PFSK-1 (cell line): ENCODE measurements around the gene ITGA6.

ENCODE experiments used
- FOXP2 ChIP-seq: optimal IDR thresholded peaks from 2 replicates; pipeline ENCODE3; 2011; ENCODE audit warnings: borderline replicate concordance, control low read depth, inconsistent platforms; ENCODE audit not compliant: insufficient read depth; ENCODE audit errors: extremely low read length, extremely low read depth
- POLR2AphosphoS5 ChIP-seq: IDR thresholded peaks from 2 replicates; pipeline ENCODE4 v1.6.1; 2012; ENCODE audit warnings: low read depth, mild to moderate bottlenecking, control low read depth, low read length, moderate library complexity
- SIN3A ChIP-seq: IDR thresholded peaks from 2 replicates; pipeline ENCODE4 v1.6.1; 2012; ENCODE audit warnings: mild to moderate bottlenecking, low read length, moderate library complexity, borderline replicate concordance; ENCODE audit not compliant: insufficient read depth
- TAF1 ChIP-seq: IDR thresholded peaks from 2 replicates; pipeline ENCODE4 v1.6.1; 2012; ENCODE audit warnings: low read length, control low read depth, borderline replicate concordance; ENCODE audit not compliant: insufficient read depth
- TF ChIP-seq, protein P1 (sequence below), 2 experiments: IDR thresholded peaks; 2 replicates each; pipeline versions ENCODE4 v1.6.1 to v1.8.0; 2011 to 2012; ENCODE audit warnings: low read depth in 2 of 2, low read length in 2 of 2, control low read depth in 1 of 2, inconsistent platforms in 1 of 2, mild to moderate bottlenecking in 1 of 2, moderate library complexity in 1 of 2; ENCODE audit not compliant: insufficient read depth in 1 of 2

The ITGA6 gene

DNA sequence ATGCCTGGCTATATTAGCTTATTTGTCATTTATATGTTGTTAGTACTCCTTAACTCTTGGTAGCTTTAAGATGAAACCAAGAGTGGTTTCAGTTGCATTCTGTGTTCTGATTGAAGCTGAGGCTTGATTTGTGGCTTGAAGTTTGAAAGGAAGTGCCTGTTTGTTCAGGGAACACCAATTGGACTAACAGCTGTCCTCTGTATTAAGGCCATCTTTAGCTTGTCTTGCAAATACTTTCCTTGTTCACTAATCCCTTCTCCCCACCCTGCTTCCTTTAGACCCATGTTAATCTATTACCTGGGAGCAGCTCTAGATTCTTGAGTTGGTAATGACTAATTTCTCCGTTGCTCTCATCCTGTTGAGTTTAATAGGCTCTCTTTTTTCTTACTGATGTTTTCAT is 13.4 kb downstream of the ITGA6 start:
- no peak for TF ChIP-seq POLR2AphosphoS5
- TF ChIP-seq FOXP2: no peak
- no peak for TF ChIP-seq TAF1
- TF ChIP-seq, protein P1, sequence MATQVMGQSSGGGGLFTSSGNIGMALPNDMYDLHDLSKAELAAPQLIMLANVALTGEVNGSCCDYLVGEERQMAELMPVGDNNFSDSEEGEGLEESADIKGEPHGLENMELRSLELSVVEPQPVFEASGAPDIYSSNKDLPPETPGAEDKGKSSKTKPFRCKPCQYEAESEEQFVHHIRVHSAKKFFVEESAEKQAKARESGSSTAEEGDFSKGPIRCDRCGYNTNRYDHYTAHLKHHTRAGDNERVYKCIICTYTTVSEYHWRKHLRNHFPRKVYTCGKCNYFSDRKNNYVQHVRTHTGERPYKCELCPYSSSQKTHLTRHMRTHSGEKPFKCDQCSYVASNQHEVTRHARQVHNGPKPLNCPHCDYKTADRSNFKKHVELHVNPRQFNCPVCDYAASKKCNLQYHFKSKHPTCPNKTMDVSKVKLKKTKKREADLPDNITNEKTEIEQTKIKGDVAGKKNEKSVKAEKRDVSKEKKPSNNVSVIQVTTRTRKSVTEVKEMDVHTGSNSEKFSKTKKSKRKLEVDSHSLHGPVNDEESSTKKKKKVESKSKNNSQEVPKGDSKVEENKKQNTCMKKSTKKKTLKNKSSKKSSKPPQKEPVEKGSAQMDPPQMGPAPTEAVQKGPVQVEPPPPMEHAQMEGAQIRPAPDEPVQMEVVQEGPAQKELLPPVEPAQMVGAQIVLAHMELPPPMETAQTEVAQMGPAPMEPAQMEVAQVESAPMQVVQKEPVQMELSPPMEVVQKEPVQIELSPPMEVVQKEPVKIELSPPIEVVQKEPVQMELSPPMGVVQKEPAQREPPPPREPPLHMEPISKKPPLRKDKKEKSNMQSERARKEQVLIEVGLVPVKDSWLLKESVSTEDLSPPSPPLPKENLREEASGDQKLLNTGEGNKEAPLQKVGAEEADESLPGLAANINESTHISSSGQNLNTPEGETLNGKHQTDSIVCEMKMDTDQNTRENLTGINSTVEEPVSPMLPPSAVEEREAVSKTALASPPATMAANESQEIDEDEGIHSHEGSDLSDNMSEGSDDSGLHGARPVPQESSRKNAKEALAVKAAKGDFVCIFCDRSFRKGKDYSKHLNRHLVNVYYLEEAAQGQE (IDR thresholded peaks at IDR 0.05; ENCODE audit: insufficient read depth in 1 of 2, low read depth in 2 of 2, low read length in 2 of 2): no peak
- TF ChIP-seq SIN3A: no peak

DNA sequence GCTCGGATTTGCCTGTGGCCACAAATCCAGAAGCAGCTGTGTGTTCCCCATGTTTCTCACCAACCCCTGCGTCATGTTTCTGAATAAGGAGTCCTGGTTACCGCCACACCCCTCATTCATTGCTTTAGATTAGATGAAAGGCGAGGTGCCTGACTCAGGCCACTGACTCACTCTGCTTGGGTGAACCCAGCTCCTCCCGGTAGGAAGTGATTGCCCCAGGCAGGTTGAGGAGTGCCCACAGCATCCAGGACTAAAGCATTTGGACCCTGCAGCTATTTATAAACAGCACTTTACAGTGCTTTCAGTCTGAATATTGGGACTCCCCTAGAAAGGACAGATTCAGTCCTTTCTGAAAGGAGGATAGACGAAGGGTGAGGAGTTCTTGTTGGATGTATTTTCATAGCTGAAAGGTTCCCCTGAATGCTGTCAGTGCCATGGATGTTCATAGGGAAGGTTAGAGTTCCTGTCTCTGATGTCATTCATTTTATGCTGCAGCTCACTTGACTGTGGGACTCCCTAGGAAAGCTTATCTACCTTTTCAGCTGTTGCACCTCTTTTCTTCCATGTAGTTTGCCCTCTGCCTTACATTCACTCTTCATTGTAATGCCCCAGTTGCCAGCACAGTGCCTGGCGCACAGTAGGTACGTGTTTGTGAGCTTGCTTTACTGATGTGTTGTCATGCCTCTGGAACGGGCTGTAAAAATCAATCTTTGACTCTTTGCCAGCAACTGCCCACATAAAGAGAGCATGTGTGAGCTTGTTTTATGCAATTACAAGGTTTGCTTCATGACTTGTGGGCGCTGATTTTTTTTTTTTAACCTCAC is 14.9 kb downstream of the ITGA6 start:
- no peak for TF ChIP-seq FOXP2
- TF ChIP-seq, protein P1 (IDR thresholded peaks at IDR 0.05; ENCODE audit: insufficient read depth in 1 of 2, low read depth in 2 of 2, low read length in 2 of 2): no peak
- no peak for TF ChIP-seq TAF1

DNA sequence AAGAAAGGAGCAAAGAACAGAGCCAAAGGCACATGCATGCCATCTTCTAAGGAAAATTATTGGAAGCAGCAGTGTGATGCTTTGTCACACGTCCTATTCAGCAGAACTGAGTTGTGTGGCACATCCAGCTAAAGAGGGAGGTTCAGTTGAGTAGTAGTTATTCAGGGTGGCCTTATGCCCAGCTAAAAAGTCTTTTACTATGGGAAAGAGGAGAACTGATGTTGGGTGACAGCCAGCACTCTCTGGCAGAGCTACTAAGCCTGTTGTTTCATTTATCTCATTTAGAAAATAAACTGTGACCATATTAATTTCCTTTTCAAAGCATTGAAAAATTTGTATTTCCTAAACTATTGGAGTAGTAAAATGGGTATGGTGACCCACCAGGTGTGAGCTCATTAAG is 18.5 kb downstream of the ITGA6 start:
- TF ChIP-seq POLR2AphosphoS5 (no peak), FOXP2 (no peak), TAF1 (no peak), SIN3A (no peak)
- TF ChIP-seq, protein P1 (IDR thresholded peaks at IDR 0.05; ENCODE audit: insufficient read depth in 1 of 2, low read depth in 2 of 2, low read length in 2 of 2): no peak

DNA sequence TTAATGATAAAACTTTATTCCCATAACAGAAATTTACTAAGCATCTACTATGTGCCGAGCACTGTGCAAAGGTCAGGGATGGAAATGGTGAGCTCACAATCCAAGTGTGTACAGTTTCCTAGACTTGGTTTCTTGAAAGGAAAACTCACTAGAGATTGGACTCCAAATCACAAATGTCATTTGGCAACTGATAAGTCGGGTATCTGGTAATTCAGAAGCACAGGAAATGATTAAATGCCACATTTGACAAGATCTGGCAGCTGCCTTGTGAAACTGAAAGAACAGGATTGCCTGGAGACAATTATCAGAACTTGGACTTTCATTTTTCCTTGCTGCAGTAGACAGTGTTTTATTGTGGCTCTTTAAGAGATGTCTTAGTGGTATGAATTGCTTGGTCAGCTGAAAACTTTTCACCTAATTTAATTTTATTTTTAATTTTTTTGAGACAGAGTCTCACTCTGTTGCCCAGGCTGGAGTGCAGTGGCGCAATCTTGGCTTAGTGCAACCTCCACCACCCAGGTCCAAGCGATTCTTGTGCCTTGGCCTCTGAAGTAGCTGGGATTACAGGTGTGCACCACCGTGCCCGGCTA is 19.2 kb downstream of the ITGA6 start:
- TF ChIP-seq POLR2AphosphoS5: no peak
- no peak for TF ChIP-seq TAF1
- no peak for TF ChIP-seq FOXP2
- no peak for TF ChIP-seq SIN3A
- TF ChIP-seq, protein P1 (IDR thresholded peaks at IDR 0.05; ENCODE audit: insufficient read depth in 1 of 2, low read depth in 2 of 2, low read length in 2 of 2): no peak
